Chondrocyte (in vitro differentiated cells): ENCODE data around the gene SOWAHA. TPM values are rescaled to one million over a fixed set of nuclear protein-coding genes. Genes with fewer than 3 reads are reported as not detected.

Experiments
- DNase-seq: peaks from one replicate; pipeline ENCODE4 v3.0.0; 2021; ENCODE audit warnings: mixed read lengths, low spot score
- H3K27ac Mint-ChIP-seq: one replicate; pipeline ENCODE4 v1.8.0; 2021; ENCODE audit warnings: mild to moderate bottlenecking, moderate library complexity, mixed read lengths; ENCODE audit not compliant: unreplicated experiment
- H3K27me3 Mint-ChIP-seq: 2 replicates; pipeline ENCODE4 v1.8.0; 2021; ENCODE audit warnings: low read depth, mixed read lengths
- H3K36me3 Mint-ChIP-seq: 2 replicates; pipeline ENCODE4 v1.8.0; 2021; ENCODE audit warnings: low read depth, mixed read lengths
- H3K4me1 Mint-ChIP-seq: 2 replicates; pipeline ENCODE4 v1.8.0; 2021; ENCODE audit warnings: low read depth, mild to moderate bottlenecking, mixed read lengths
- H3K4me3 Mint-ChIP-seq: one replicate; pipeline ENCODE4 v1.8.0; 2021; ENCODE audit warnings: mild to moderate bottlenecking, moderate library complexity, mixed read lengths; ENCODE audit not compliant: unreplicated experiment
- H3K9me3 Mint-ChIP-seq: 2 replicates; pipeline ENCODE4 v1.8.0; 2021; ENCODE audit warnings: low read depth, mixed read lengths
- total RNA-seq: library from RNA; stranded (reverse); gene quantifications from 3 replicates; pipeline ENCODE4 v1.2.1, GENCODE V29; 2021
- TF ChIP-seq, protein P1 (sequence below): fragments of 200-600 bp; sonication (generic); IDR thresholded peaks from 2 replicates; pipeline ENCODE4 v1.5.0; 2021; ENCODE audit warnings: antibody characterized with exemption, mild to moderate bottlenecking, moderate library complexity

The SOWAHA gene
- total RNA-seq, 1 donor from 2014 or later: not detected

DNA sequence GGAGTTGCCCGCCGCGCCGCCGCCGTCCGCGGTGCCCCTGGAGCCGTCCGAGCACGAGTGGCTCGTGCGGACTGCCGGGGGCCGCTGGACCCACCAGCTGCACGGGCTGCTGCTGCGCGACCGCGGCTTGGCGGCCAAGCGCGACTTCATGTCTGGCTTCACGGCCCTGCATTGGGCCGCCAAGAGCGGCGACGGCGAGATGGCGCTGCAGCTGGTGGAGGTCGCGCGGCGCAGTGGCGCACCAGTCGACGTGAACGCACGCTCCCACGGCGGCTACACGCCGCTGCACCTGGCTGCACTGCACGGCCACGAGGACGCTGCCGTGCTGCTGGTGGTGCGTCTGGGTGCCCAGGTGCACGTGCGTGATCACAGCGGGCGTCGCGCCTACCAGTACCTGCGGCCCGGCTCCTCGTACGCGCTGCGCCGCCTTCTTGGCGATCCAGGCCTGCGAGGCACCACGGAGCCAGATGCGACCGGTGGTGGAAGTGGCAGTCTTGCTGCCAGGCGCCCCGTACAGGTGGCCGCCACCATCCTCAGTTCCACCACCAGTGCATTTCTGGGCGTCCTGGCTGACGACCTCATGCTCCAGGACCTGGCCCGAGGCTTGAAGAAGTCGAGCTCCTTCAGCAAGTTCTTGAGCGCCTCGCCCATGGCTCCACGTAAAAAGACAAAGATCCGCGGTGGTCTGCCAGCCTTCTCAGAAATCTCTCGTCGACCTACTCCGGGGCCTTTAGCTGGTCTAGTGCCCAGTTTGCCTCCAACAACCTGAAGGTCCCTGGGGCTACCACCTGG lies 1.6 kb downstream of the SOWAHA start:
- H3K36me3 Mint-ChIP-seq: peaks cover 1% of the 10 kb centered on the region
- TF ChIP-seq, protein P1, sequence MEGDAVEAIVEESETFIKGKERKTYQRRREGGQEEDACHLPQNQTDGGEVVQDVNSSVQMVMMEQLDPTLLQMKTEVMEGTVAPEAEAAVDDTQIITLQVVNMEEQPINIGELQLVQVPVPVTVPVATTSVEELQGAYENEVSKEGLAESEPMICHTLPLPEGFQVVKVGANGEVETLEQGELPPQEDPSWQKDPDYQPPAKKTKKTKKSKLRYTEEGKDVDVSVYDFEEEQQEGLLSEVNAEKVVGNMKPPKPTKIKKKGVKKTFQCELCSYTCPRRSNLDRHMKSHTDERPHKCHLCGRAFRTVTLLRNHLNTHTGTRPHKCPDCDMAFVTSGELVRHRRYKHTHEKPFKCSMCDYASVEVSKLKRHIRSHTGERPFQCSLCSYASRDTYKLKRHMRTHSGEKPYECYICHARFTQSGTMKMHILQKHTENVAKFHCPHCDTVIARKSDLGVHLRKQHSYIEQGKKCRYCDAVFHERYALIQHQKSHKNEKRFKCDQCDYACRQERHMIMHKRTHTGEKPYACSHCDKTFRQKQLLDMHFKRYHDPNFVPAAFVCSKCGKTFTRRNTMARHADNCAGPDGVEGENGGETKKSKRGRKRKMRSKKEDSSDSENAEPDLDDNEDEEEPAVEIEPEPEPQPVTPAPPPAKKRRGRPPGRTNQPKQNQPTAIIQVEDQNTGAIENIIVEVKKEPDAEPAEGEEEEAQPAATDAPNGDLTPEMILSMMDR: no peak
- peaks cover 7% of the 10 kb centered on the region for H3K4me1 Mint-ChIP-seq
- H3K4me3 Mint-ChIP-seq: peak overlapping the region; percentile 19
- DNase-seq: no peak
- H3K27me3 Mint-ChIP-seq: peaks cover 23% of the 10 kb centered on the region
- no peak overlapping the region for H3K27ac Mint-ChIP-seq
- no peaks in the 10 kb centered on the region for H3K9me3 Mint-ChIP-seq

DNA sequence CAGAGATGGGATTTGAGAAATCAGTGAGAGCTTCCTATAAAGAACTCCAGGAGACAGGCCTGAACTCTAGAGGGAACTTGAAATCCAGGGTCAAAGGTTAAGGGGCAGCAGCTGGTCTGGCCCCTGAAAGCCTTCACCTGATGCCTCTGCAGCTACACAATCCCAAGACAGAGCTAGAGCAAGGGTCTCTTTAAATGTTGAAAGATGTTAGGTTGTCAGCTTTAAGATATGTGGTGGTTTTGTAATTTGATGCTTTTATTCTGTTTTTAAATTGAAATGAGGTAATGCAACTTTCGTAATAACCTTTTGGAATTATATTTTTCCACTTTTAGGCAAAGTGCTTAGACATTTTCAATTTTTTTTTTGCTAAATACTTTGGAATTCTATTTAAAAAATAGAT lies 2.4 kb downstream of the SOWAHA start:
- DNase-seq: no peak
- TF ChIP-seq, protein P1: no peak
- H3K27ac Mint-ChIP-seq: no peak overlapping the region
- H3K36me3 Mint-ChIP-seq: peaks cover 1% of the 10 kb centered on the region
- H3K9me3 Mint-ChIP-seq: no peaks in the 10 kb centered on the region
- peak overlapping the region; percentile 19 for H3K4me3 Mint-ChIP-seq
- peaks cover 16% of the 10 kb centered on the region for H3K27me3 Mint-ChIP-seq
- H3K4me1 Mint-ChIP-seq: peaks cover 12% of the 10 kb centered on the region

DNA sequence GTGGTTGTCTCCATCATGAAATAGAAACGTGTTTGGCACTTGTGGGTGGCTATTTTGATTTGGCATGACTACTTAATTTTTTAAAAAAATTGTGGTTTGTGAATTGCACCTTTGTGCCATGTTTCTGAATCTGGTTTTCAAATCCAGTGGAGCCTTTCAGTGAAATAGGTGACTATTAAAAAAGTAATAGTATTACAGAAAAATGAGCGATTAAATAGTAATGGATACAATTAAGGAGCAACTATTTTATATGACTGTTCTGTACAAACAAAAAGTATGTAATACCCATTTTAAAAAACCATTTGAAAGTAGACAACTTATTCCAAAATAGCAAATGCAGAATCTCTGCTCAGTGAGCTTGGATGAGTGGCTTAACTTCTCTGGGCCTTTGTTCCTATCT lies 3.0 kb downstream of the SOWAHA start:
- Mint-ChIP-seq H3K27me3 (peaks cover 13% of the 10 kb centered on the region), H3K36me3 (peaks cover 1% of the 10 kb centered on the region), H3K4me3 (no peak overlapping the region), H3K9me3 (no peaks in the 10 kb centered on the region), H3K4me1 (peaks cover 12% of the 10 kb centered on the region), H3K27ac (no peak overlapping the region)
- TF ChIP-seq, protein P1: no peak
- no peak for DNase-seq

DNA sequence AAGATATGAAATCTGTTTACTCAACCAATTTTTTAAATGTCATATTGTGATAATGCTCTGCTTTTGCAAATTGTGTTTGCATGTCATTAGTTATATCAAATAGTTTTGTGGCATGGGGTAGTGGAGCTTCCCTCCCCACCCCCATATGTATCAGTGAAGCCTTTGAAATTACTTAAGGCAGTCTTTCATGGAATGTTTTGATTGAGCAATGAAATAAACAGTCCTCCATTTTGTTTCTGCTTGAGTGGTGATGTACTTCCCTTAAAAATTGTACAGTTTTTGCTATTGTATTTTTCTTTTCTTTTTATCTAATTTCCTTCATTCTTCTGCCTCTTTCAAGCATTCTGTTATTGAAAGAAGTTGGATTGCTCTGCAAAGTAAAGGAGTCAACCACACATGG lies 3.5 kb downstream of the SOWAHA start:
- peaks cover 13% of the 10 kb centered on the region for H3K27me3 Mint-ChIP-seq
- H3K36me3 Mint-ChIP-seq: peaks cover 1% of the 10 kb centered on the region
- H3K4me1 Mint-ChIP-seq: peaks cover 12% of the 10 kb centered on the region
- no peaks in the 10 kb centered on the region for H3K9me3 Mint-ChIP-seq
- DNase-seq: no peak
- no peak overlapping the region for H3K27ac Mint-ChIP-seq
- TF ChIP-seq, protein P1: no peak
- H3K4me3 Mint-ChIP-seq: no peak overlapping the region

DNA sequence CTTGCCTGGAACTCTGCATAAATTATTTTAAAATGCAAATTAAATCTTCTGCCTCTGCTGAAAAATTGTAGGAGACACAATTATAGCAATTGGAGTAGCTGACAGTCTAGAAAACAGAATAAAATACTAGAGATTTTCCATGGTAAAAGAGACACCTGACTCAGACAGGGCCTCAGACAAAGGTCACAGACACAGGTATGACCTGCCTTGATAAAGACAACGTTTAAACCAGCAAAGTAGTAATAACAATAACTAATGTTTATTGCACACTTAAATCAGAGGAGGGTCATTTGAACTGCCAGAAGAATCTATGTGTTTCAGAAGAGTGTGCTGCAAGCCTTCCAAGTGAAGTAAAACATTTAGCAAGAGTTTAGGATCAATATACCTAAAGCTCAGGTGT lies 3.9 kb downstream of the SOWAHA start:
- no peak for DNase-seq
- Mint-ChIP-seq H3K9me3 (no peaks in the 10 kb centered on the region), H3K36me3 (peaks cover 1% of the 10 kb centered on the region), H3K4me1 (peaks cover 15% of the 10 kb centered on the region), H3K4me3 (no peak overlapping the region), H3K27me3 (peaks cover 10% of the 10 kb centered on the region), H3K27ac (no peak overlapping the region)
- TF ChIP-seq, protein P1: no peak
